GM18508 (cell line): Measurements from ENCODE around the gene CPNE4.

ENCODE experiments used
- ATAC-seq: cut with Tn5 transposase; IDR thresholded peaks from one replicate; pipeline ENCODE4 v1.9.1; 2021; ENCODE audit warnings: moderate number of reproducible peaks; ENCODE audit not compliant: insufficient read depth, unreplicated experiment

The CPNE4 gene

DNA sequence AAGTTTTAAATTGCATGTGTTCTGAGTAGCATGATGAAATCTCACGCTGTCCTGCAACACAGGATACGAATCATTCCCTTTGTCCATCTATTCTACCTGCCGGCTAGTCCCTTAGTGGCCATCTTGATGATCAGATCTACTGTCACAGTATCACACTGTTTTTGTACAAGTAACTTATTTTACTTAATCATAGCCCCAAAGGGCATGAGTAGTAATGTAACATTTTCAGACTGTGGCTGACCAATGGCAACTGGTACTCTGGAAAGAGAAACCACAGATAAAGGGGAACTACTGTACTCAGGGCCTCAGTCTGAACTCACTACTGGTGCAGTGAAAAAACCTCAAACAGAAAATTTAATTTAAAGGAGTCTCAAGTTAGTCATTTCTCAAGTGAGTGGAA is 404.7 kb downstream of the CPNE4 start:
- peak; percentile 99 for ATAC-seq

DNA sequence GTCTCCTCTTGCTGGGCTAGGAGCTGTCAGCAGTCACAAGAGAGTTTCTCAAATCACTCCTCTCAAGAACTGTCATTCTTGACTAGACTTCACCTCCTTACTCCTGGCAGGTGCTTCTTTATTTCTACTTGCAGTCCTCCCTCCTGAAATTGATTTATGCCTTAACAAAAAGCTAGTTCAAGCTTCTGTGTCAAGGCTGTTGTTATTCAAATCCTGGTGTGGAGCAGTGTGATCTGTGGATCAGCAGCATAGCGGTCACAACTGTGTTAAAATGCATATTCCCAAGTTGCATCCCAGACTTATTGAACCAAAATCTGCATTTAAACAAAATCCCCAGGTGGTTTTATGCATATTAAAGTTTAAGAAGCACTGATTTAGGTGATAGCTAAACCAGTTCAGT is 411.4 kb downstream of the CPNE4 start:
- no peak for ATAC-seq

DNA sequence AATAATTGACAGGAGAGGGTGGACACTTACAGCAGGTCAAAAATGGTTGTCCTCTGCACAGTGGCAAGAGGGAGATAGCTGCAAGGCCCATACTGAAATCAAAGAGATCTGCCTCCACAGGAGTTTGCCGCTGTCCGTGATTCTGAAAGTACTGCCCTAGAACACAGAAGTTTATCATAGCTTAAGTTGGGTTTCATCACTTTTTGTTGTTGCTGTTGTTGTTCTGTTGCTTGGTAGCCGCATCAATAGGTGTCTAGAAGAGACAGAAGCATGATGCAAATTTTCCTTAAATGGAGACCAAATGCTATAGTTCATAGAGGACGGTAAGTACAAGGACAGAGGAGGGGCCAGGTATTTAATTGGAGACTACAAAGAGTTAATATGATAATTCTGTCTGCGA is 412.1 kb downstream of the CPNE4 start:
- no peak for ATAC-seq

DNA sequence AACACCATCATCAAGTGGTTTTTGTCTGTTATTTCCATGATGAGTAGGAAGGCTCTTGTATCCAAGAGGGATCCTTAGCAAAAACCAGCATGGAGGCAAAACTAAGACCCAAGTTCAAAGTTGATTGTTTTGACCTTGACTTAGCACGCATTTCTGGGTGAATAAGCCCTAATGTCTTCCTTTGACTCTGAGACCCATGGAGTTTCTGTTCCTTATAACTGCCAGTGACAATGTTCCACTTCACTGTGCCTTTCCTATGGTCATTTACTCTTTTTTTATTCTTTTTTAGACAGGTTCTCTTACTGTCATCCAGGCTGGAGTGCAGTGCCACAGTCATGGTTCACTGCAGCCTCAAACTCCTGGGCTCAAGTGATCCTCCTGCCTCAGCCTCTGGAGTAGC is 413.8 kb downstream of the CPNE4 start:
- no peak for ATAC-seq

DNA sequence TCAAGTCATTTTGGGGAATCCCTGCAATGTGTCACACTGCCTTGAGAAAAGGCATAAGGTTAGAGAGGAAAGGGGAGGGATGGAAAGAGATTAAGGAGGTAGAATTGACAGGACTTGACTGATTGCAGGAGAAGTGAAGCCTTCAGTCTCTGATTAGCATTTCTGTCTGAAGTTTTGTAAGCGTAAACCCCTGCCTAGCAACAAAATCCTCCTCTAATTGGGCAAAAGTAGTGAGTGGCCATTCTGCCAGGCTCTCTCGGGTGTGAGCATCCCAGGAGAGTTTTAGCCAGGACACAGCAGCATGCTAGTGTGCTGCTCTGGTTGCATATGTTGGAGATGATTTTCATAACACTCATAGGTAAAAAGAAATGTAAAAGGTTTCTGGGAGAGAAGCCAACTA is 415.0 kb downstream of the CPNE4 start:
- ATAC-seq: no peak

DNA sequence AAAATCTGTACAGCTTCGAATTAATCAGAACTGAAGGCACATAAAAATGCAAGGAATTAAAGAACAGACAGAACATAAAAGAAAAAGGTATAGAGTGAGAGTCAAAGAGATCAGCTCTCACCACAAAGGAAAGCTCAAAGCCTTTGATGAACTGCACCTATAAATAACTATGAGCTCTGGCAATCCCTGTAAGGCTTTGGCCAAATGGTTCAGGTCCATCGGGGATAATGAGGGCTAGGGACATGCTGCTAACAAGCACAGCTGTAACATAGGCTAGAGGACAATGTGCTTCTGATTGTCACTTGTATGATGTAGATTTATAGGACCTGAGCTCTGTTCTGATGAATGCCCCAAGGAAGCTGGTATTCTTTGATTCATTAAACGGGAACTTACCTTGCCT is 418.1 kb downstream of the CPNE4 start:
- no peak for ATAC-seq

DNA sequence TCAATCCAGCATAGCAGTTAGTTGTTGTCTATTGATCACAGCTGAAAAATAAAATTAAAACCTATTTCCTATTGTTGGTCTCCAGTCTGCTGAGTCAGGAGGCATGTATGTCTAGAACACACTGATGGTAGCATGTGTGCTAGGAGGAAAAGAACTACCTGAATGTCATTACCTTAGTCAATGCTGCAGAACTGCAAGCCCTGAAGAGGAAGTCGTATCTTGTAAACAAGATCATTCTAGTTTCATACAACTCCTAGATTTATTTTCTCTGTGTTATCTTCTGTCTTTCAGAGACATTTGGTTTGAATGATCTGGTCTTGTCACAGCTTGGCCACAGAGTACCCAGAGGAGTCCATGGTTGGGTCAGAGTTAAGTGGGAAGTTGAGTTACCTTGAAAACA is 422.1 kb downstream of the CPNE4 start:
- ATAC-seq: no peak

DNA sequence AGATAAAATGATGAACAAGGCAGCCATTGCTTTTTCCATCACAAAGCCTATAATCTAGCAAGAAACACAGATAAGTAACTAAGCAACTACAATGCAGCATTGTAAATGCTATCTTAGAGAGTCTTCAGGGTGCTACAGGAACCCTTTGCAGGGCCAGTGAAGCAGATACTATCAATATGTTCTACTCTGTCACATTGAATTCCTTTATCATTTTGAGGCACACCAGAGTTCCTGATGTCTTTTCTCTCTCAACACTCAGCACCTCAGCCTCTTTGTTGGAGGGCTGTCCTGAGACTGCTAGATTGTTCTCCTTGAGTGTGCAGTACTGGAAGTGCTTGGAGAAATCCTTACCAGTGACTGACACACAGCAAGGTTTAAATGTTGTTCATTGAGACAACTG is 424.6 kb downstream of the CPNE4 start:
- ATAC-seq: no peak

DNA sequence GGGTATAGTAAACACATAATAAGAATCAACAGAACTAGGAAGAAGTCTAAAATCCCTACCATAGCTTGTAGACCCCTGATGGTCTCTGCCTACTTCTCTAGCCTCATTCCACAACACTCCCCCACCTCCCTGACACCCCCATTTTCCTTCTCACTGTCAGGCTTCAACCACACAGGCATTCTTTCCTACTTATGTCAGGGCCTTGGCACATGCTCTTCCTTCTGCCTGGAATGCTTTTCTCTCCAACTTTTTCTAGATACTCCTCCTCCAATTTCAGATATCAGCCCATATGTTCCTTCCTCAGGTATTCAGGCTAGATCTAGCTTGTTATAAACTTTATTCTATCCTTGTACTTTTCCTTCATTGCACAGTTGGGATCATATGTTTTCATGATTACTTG is 426.1 kb downstream of the CPNE4 start:
- no peak for ATAC-seq

DNA sequence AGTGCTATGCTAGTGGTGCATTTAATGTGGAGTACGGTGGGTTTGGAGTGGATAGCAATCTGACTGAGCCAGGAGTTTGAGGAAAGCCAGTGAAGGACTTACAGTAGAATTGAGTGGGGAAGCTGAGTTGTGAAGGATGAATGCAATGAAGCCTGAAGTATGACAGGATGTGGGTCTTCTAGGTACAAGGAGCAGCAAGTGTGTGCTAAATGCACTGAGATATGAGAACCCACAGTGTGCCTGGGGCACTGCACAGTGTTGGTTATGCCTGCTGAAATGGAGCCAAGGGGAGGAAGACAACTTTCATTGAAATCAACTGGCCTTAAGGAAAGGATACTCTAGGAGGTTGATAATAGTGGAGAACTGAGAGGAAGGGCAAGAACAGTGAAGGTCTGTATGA is 426.5 kb downstream of the CPNE4 start:
- ATAC-seq: no peak

DNA sequence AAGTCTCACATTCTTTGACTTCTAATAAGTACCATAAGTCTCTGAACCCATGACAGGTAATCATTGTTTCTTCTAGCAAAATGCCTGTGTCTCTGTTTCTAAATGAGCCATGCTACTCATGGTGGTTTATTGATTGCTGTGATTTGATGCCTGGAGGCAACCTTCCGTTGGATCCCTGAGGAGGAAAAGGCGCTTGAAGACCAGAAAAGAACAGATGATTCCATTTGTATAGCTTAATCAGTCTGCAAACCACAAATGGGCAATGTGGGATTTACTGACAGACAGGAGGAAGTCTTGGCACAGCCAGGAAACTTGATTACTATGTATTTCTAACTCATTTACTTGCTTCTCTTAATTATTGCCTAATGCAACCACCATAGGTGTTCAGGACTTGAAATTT is 428.9 kb downstream of the CPNE4 start:
- ATAC-seq: no peak

DNA sequence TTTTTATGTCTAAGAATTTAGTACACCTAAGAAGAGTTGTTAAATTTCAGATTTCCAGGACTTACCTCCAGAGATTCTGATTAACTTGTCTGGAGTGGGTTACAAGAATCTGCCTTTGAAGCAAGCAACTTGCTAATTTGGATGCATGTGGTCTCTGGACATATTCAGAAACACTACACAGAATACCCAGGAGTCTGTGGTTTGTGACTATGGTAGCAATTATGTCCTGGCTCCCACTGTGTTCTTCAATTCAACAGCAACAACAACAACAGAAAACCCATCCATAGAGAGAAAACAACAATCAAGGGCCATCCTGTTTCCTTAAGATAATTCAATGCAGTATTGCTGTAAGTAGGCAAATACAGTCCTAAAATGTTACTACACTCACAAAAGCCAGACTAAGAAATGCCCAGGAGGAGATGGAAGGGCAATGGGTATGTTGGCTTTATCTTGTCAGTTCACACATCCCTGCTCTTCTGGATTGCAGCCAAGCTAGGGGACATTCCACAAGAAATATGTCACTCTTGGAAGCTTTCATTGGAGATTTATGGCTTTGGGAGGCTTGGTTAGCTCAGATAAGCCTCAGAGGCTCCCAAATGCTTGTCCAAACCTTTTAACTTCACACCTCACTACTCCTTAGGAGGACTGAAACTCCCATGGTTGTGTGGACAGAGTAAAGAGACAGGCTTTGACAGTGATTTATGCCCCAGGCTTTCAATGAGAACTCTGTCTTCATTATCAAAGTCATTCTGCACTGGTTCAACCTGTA is 432.6 kb downstream of the CPNE4 start:
- ATAC-seq: no peak

DNA sequence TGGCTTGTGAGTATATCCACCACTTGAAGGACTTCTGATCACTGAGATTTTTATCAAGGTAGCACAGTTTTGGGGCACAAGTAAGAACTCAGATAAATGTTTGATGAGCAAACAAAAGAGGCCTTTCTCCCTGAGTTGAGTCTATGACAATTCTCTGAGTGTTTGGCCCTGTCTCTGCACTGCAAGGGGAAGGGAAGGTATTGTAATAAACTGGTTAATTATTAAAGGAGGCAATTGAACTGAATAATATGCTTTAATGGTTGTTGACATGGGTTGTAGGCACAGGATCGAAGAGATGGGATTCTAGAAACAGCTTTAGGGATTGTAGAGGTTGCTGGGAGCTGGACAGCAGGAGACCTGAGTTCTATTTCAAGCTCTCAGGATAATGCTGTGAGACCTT is 437.0 kb downstream of the CPNE4 start:
- ATAC-seq: no peak

DNA sequence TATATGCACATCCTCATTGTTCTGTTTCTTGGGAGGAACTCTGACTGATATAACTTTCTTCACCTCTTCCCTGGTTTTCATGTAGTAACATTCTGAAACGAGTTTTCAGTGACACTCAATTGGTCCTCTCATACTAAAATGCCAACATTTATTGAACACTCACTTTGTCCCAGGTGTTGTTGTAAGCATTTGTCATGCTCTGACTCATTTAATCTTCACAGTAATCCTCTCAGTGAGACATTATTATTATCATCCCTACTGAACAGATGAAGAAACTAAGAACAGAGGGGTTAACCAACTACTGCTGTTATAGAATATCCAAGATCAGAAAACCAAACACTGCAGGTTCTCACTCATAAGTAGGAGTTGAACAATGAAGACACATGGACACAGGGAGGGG is 437.9 kb downstream of the CPNE4 start:
- ATAC-seq: no peak

DNA sequence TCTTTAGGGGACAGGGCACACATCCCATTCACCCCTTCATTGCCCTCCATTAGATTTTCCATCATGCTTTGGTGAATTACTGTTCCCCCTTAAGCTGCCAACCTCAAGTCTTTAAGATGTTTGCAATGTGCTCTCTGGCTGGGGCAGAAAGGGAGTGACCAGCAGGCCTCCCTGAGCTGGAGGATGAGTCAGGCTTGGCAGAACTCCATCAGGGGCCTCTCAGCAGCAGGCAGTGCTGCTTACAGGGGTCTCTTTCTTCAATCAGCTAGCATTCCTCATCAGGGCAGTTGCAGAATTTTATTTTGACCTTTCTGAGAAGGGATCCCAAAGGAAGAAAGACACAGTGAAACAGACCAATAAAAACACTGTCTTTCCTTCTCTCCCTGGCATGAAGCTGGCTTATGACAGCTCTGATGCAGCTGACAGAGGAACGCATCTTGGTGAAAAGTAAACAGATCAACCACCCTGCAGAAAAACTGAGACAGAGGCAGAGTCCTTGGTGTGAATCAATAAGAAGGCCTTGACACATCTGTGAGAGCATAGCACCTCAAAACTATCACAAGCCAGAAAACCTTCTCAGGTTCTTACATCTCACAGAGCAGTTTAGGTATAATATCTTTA is 443.3 kb downstream of the CPNE4 start:
- no peak for ATAC-seq

DNA sequence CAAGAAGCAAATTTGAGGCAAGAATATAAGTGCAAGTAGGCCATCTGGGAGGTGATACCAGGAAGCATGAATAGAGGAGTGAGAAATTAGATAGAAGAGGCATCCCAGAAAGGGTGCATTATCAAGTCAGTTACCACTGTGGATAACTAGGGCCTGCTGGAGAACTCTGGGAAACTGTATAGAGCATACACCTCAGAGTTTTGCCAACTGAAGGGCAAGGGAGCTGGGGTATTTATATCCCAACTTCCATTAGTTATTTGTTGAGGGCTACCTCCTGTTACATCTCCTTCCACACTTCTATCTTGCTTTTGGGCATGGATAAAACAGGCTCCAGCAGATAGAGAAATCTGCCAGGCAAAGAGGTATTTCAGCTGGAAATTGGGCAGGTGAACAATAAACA is 448.5 kb downstream of the CPNE4 start:
- no peak for ATAC-seq

DNA sequence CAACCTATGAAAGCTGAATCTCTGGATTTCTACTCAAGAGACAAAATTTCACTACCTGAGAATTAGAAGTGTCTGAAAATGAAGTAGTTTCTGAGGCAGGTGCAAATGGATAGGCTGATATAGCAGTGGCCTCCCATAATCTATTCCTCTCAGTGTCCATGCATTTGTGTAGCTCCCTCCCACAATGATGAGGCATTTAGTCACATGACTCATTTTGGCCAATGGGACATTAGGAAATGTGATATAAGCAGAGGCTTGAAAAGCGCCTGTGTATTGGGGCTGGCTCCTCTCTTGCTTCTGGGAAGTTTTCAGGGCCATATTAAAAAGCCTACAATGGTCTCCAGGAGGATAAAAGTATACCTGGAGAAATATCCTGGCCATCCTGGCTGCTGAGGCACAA is 452.4 kb downstream of the CPNE4 start:
- ATAC-seq: no peak

DNA sequence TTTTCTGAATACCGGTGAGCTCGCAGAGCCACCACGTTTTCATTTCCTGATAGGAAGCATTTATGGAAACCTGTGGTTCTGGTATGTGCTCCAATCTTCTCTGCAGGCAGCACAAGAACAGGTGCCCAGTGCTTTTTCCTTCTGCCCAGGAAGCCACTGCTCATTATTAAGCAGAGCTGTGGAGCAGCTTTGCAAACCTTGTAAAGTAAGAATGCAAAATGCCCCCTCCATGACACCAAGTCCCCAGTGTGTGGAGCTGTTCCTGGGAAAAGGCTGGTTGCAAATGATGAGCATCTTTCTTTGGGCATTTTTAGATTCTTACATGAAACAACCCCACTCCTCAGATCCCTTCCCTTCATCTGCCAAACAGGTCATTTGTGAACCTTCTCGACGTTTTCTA is 466.4 kb downstream of the CPNE4 start:
- no peak for ATAC-seq

DNA sequence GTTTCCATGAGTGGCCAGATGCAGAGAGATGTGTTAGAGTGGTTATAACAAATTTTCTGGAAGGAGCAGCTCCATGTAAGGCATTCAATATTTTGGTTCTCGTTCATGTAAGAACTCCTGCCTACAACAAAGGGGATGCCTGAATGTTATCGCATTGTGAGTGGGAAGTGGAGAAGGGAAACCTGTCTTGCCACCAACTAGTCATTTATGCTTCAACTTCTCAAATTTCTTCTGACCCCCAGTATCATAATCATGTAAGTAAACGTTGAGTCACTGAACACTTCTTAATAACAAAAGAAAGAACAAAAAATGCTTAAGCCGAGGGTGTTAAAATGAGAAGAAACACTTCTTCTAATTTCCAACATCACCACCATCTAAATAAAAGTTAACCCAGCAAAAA is 470.0 kb downstream of the CPNE4 start:
- no peak for ATAC-seq

DNA sequence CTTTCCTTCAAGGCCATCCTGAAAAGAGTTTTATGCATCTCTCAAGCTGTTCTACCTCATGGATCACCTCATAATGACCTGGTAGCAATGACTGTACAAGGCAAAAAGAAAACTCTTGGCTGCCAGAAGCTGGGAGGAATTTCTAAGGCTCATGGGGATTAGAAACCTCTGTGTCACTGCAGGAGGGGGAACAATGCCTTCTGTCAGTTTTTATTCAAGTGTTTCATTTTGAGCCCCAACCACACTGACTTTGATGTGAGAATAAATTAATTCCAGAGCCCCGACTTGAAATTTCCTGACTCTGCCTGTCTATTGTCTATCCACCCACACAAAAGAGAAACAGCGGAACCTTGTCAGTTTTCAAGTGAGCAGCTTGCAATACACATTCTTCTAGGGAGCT is 473.3 kb downstream of the CPNE4 start:
- no peak for ATAC-seq

DNA sequence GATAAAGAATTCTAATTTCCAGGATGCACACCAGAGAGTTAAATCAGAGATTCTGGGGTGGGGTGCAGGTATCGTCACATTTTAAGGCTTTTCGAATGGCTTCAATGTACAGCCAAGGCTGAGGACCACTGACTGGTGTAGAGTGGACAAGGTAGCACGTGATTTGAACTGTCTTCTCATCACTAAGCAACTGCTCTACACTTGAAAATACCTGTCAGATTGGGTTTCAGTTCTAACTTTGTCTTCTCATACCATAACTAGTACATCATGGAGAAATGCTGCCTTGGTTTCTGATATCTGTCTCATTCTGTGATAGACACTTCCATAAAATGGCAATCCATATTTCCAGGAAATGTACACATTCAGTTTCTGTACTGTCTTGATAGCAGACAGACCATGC is 474.0 kb downstream of the CPNE4 start:
- no peak for ATAC-seq

DNA sequence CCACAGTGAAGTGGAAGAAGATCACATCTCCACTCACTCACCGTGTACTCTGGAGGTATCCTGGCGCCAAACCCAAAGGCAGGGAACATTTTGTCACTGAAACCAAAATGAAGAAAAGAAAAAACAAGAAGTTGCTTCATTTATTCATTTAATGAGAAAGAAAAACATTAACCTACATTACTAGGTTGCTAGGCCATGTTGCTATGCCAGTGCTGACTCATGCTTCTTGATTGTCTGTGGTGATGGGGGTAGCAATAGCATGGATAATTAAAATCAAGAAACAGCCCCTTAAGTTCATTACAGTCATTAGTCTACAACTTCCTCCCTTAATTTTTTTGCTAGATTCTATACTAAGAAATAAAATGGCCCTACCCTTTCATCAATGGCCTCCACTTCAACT is 479.4 kb downstream of the CPNE4 start:
- no peak for ATAC-seq
